Mesenchymal stem cell (in vitro differentiated cells and primary cell): ENCODE data around the gene FUOM.
"Not testable (repeated sequence)": the region's sequence is repeated elsewhere in the genome, so short reads cannot be mapped to it uniquely, and the experiment has no call there.

Experiments
- DNase-seq: peaks from one replicate; pipeline ENCODE4 v3.0.0-alpha.2; 2013
- H2AFZ ChIP-seq: one replicate; pipeline ENCODE4 v1.6.1; 2013; ENCODE audit warnings: low read depth, mild to moderate bottlenecking, control low read depth, inconsistent platforms, low read length, moderate library complexity
- H2AK5ac ChIP-seq: 2 replicates; pipeline ENCODE4 v1.6.1; 2013; ENCODE audit warnings: low read length, moderate library complexity, mild to moderate bottlenecking, inconsistent platforms; ENCODE audit not compliant: severe bottlenecking
- H2BK120ac ChIP-seq: one replicate; pipeline ENCODE4 v1.6.1; 2013; ENCODE audit warnings: low read depth, mild to moderate bottlenecking, inconsistent platforms, low read length, moderate library complexity
- H2BK12ac ChIP-seq, 2 experiments: one replicate each; pipeline ENCODE4 v1.6.1; 2013; ENCODE audit warnings: inconsistent platforms in 2 of 2, low read length in 2 of 2, mild to moderate bottlenecking in 2 of 2, moderate library complexity in 2 of 2, control low read depth in 1 of 2
- H2BK15ac ChIP-seq: one replicate; pipeline ENCODE4 v1.6.1; 2013; ENCODE audit warnings: mild to moderate bottlenecking, low read depth, inconsistent platforms; ENCODE audit not compliant: poor library complexity, severe bottlenecking
- H2BK5ac ChIP-seq: 2 replicates; pipeline ENCODE4 v1.6.1; 2013; ENCODE audit warnings: low read depth, mild to moderate bottlenecking, low read length, control low read depth, inconsistent platforms; ENCODE audit not compliant: poor library complexity, severe bottlenecking
- H3K14ac ChIP-seq, 2 experiments: one replicate each; pipeline ENCODE4 v1.6.1; 2013; ENCODE audit warnings: inconsistent platforms in 2 of 2, low read length in 2 of 2, control low read depth in 1 of 2, mild to moderate bottlenecking in 1 of 2, moderate library complexity in 1 of 2
- H3K18ac ChIP-seq, 2 experiments: one replicate each; pipeline ENCODE4 v1.6.1; 2013; ENCODE audit warnings: inconsistent platforms in 2 of 2, low read length in 2 of 2, control low read depth in 1 of 2, low read depth in 1 of 2, mild to moderate bottlenecking in 1 of 2
- H3K23ac ChIP-seq, 2 experiments: one replicate each; pipeline ENCODE4 v1.6.1; 2013; ENCODE audit warnings: inconsistent platforms in 2 of 2, low read length in 2 of 2, mild to moderate bottlenecking in 2 of 2, moderate library complexity in 2 of 2, control low read depth in 1 of 2
- H3K27ac ChIP-seq: 2 replicates; pipeline ENCODE4 v1.5.1; 2013; ENCODE audit warnings: mild to moderate bottlenecking, moderate library complexity, low read length, control low read depth, inconsistent platforms; ENCODE audit not compliant: poor library complexity, severe bottlenecking
- H3K27me3 ChIP-seq, 2 experiments: 2 replicates each; pipeline versions ENCODE4 v1.6.1 to v1.7.0; 2013; ENCODE audit warnings: low read length in 2 of 2, mild to moderate bottlenecking in 2 of 2, moderate library complexity in 2 of 2, control low read depth in 1 of 2, inconsistent platforms in 1 of 2; ENCODE audit not compliant: control insufficient read depth in 1 of 2, insufficient read depth in 1 of 2
- H3K36me3 ChIP-seq, 2 experiments: 2 replicates each; pipeline versions ENCODE4 v1.6.1 to v1.7.0; 2013; ENCODE audit warnings: low read length in 2 of 2, control low read depth in 1 of 2, inconsistent platforms in 1 of 2, low read depth in 1 of 2, mild to moderate bottlenecking in 1 of 2; ENCODE audit not compliant: insufficient read depth in 2 of 2, control insufficient read depth in 1 of 2
- H3K4ac ChIP-seq, 2 experiments: one replicate each; pipeline ENCODE4 v1.6.1; 2013; ENCODE audit warnings: inconsistent platforms in 2 of 2, low read length in 2 of 2, mild to moderate bottlenecking in 2 of 2, moderate library complexity in 2 of 2, control low read depth in 1 of 2, low read depth in 1 of 2
- H3K4me1 ChIP-seq: 2 replicates; pipeline ENCODE4 v1.6.1; 2013; ENCODE audit warnings: low read depth, low read length, control low read depth; ENCODE audit not compliant: control insufficient read depth, insufficient read depth
- H3K4me2 ChIP-seq: 2 replicates; pipeline ENCODE4 v1.6.1; 2013; ENCODE audit warnings: low read length, mild to moderate bottlenecking, inconsistent platforms; ENCODE audit not compliant: poor library complexity, severe bottlenecking
- H3K4me3 ChIP-seq, 2 experiments: 2 replicates each; pipeline versions ENCODE4 v1.5.1 to v1.7.0; 2013; ENCODE audit warnings: low read length in 2 of 2, mild to moderate bottlenecking in 2 of 2, control low read depth in 1 of 2, low read depth in 1 of 2; ENCODE audit not compliant: insufficient read depth in 1 of 2
- H3K79me1 ChIP-seq: replicated peaks from 2 replicates; pipeline ENCODE4 v1.6.1; 2013; ENCODE audit warnings: mild to moderate bottlenecking, control low read depth, low read length, inconsistent platforms; ENCODE audit not compliant: poor library complexity, severe bottlenecking
- H3K9ac ChIP-seq: 2 replicates; pipeline ENCODE4 v1.7.0; 2013; ENCODE audit warnings: mild to moderate bottlenecking, low read length, moderate library complexity
- H3K9me3 ChIP-seq: 2 replicates; pipeline ENCODE4 v1.7.0; 2013; ENCODE audit warnings: mild to moderate bottlenecking, low read length; ENCODE audit not compliant: control insufficient read depth
- H4K8ac ChIP-seq: one replicate; pipeline ENCODE4 v1.6.1; 2013; ENCODE audit warnings: inconsistent platforms, mild to moderate bottlenecking, low read length, moderate library complexity
- H4K91ac ChIP-seq: one replicate; pipeline ENCODE4 v1.6.1; 2013; ENCODE audit warnings: mild to moderate bottlenecking, low read length, inconsistent platforms
- WGBS: methylation state at CpG from one replicate; pipeline ENCODE4 v1.1.7; 2013; ENCODE audit warnings: mixed read lengths; 5-methylcytosine and 5-hydroxymethylcytosine counted together

The FUOM gene

GRCh38 chr10:133378251-133379096 is 20.7 kb upstream of the FUOM start:
- peaks cover 9 to 11% of the 10 kb centered on the region in 2 experiments for H3K36me3 ChIP-seq
- DNase-seq = peak; percentile 61
- H2BK12ac ChIP-seq = peak overlapping the region in 1 of 2 experiments; percentile 70
- peak overlapping the region; percentile 99 for H3K4me2 ChIP-seq
- peak overlapping the region in 1 of 2 experiments; percentile 84 for H3K14ac ChIP-seq
- H3K9me3 ChIP-seq = no peaks in the 10 kb centered on the region
- H3K79me1 ChIP-seq = peaks cover 10% of the 10 kb centered on the region
- peak overlapping the region; percentile 79 for H3K9ac ChIP-seq
- H4K91ac ChIP-seq = peak overlapping the region; percentile 78
- no peaks in the 10 kb centered on the region for H3K27me3 ChIP-seq
- peak overlapping the region; percentile 92 for H2AFZ ChIP-seq
- H3K4me1 ChIP-seq = peaks cover 22% of the 10 kb centered on the region
- H2BK5ac ChIP-seq = no peak overlapping the region
- 0% methylated on average over 58 of the region's 90 CpGs for WGBS
- peak overlapping the region; percentile 45 to 77 for H3K18ac ChIP-seq
- no peak overlapping the region for H2AK5ac ChIP-seq
- H3K4ac ChIP-seq = peak overlapping the region; percentile 37 to 85
- H3K4me3 ChIP-seq = peak overlapping the region; percentile 77 to 93
- no peak overlapping the region for H2BK15ac ChIP-seq
- peak overlapping the region in 1 of 2 experiments; percentile 97 for H3K23ac ChIP-seq
- H3K27ac ChIP-seq = no peak overlapping the region
- peak overlapping the region; percentile 71 for H2BK120ac ChIP-seq
- peak overlapping the region; percentile 81 for H4K8ac ChIP-seq

DNA sequence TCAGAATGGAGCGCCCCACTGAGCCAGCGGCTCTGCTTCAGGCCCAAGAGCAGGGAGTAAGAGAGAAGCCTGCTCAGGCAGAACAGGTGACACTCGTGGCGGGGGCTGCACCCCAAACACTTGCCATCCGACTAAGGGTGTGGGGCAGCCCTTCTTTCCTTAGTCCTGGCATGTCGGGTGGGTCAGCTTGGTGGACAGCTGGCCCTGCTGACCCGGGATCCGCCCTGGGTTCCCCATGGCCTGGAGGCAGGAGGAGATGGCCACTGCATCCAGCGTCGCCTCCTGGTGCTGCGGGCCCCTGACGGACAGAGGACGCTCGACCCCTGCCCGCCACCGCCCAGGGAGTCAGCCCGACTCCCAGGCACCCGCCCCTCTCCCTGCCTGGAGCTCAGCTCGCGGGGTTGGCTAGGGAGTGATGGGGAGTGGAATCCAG is 20.0 kb upstream of the FUOM start:
- H2BK15ac ChIP-seq = no peak overlapping the region
- peak overlapping the region; percentile 90 for H2AFZ ChIP-seq

DNA sequence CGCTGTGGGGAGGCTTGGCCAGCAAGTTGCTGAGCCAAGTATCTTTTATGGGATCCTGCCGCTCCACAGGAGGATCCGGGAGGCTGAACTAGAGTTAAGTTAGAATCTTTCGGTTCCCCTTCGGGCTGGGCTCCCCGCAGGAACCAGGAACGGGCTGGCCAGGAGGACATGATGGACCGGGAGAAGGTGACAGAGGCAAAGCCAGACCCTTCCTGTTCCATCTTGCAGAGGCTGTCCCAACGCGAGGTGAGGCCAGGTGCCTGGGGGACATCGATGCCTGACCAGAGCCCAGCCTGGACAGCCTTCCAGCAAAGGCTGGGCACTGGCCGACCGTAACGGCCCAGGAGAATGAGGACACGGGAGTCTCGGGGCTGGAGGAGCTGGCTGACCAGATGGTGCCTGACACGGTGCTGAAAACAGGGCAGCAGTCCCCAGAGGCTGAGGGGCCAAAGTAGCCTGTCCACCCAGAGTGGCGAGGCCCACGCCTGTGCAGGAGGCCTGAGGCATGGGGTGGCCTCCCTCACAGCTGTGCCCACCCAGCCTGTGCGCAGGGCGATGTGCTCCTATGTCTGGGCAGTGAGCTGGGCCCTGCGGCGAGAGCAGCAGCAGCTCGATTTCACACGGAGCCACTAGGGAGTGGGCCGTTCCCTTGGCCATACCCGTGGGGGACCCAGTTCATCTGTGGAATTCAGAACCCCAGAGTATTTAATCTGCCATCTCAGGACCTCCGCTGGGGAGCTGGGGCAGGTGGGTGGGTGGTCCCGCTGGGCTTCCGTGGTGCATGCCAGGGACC is 19.4 kb upstream of the FUOM start:
- peaks cover 12% of the 10 kb centered on the region for H3K79me1 ChIP-seq
- no peak overlapping the region for H2AFZ ChIP-seq
- no peak overlapping the region for H2BK5ac ChIP-seq
- no peak for DNase-seq
- no peak overlapping the region for H3K9ac ChIP-seq
- no peak overlapping the region for H3K27ac ChIP-seq
- no peak overlapping the region for H2AK5ac ChIP-seq
- no peak overlapping the region for H2BK120ac ChIP-seq
- peak overlapping the region; percentile 35 for H4K8ac ChIP-seq
- peak overlapping the region; percentile 14 for H4K91ac ChIP-seq
- H2BK15ac ChIP-seq = no peak overlapping the region
- peaks cover 9 to 11% of the 10 kb centered on the region in 2 experiments for H3K36me3 ChIP-seq
- H3K27me3 ChIP-seq = no peaks in the 10 kb centered on the region
- WGBS = 93% methylated on average over 30 of the region's 30 CpGs
- no peaks in the 10 kb centered on the region for H3K9me3 ChIP-seq
- no peak overlapping the region for H3K18ac ChIP-seq
- H3K4me3 ChIP-seq = no peak overlapping the region
- H3K4ac ChIP-seq = peak overlapping the region in 1 of 2 experiments; percentile 37
- H2BK12ac ChIP-seq = peak overlapping the region in 1 of 2 experiments; percentile 37
- H3K23ac ChIP-seq = no peak overlapping the region
- H3K14ac ChIP-seq = peak overlapping the region in 1 of 2 experiments; percentile 30
- H3K4me2 ChIP-seq = no peak overlapping the region
- peaks cover 27% of the 10 kb centered on the region for H3K4me1 ChIP-seq

More for the DNA sequence above, 20.0 kb upstream of the FUOM start:
- H3K79me1 ChIP-seq = peaks cover 10% of the 10 kb centered on the region
- no peak overlapping the region for H3K27ac ChIP-seq
- H3K4me2 ChIP-seq = peak overlapping the region; percentile 99
- H2BK120ac ChIP-seq = no peak overlapping the region
- H3K9ac ChIP-seq = peak overlapping the region; percentile 79
- no peak for DNase-seq
- WGBS = 24% methylated on average over 20 of the region's 20 CpGs
- H3K14ac ChIP-seq = no peak overlapping the region
- no peak overlapping the region for H2BK5ac ChIP-seq
- H3K27me3 ChIP-seq = no peaks in the 10 kb centered on the region
- peak overlapping the region; percentile 37 to 40 for H3K4ac ChIP-seq
- H4K8ac ChIP-seq = peak overlapping the region; percentile 81
- peak overlapping the region; percentile 11 to 77 for H3K18ac ChIP-seq
- H3K9me3 ChIP-seq = no peaks in the 10 kb centered on the region
- peaks cover 22% of the 10 kb centered on the region for H3K4me1 ChIP-seq
- H4K91ac ChIP-seq = no peak overlapping the region
- no peak overlapping the region for H2AK5ac ChIP-seq
- H3K36me3 ChIP-seq = peaks cover 9 to 11% of the 10 kb centered on the region in 2 experiments
- peak overlapping the region; percentile 77 to 93 for H3K4me3 ChIP-seq
- peak overlapping the region in 1 of 2 experiments; percentile 55 for H2BK12ac ChIP-seq
- H3K23ac ChIP-seq = peak overlapping the region in 1 of 2 experiments; percentile 97

DNA sequence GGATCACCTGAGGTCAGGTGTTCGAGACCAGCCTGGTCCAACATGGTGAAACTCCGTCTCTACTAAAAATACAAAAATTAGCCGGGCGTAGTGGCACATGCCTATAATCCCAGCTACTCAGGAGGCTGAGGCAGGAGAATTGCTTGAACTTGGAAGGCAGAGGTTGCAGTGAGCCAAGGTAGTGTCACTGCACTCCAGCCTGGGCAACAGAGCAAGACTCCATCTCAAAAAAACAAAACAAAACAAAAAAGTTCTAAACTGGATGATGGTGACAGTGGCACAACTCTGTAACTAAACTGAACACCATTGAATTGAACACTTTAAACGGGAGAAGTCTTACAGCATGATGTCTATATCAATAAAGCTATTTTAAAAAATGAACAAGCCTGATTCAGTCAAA is 18.4 kb upstream of the FUOM start:
- 94% methylated on average over 5 of the region's 5 CpGs for WGBS
- H3K4me2 ChIP-seq, H3K27me3 ChIP-seq: not testable (repeated sequence)

More for the DNA sequence above, 18.4 kb upstream of the FUOM start:
- not testable (repeated sequence) for H2AFZ ChIP-seq, H3K18ac ChIP-seq, H2AK5ac ChIP-seq, H4K91ac ChIP-seq, H3K9me3 ChIP-seq, H3K14ac ChIP-seq, H3K9ac ChIP-seq, H2BK12ac ChIP-seq, H2BK5ac ChIP-seq, H3K4ac ChIP-seq, DNase-seq, H3K4me3 ChIP-seq, H2BK120ac ChIP-seq, H3K23ac ChIP-seq, H4K8ac ChIP-seq, H3K27ac ChIP-seq, H2BK15ac ChIP-seq
- peaks cover 4 to 11% of the 10 kb centered on the region in 2 experiments for H3K36me3 ChIP-seq
- peaks cover 36% of the 10 kb centered on the region for H3K4me1 ChIP-seq
- H3K79me1 ChIP-seq = peaks cover 20% of the 10 kb centered on the region
